NCI-H2107 (cell line): Measurements from ENCODE around the gene GOSR2.
"Not testable (repeated sequence)": the region's sequence is repeated elsewhere in the genome, so short reads cannot be mapped to it uniquely, and the experiment has no call there.

ENCODE experiments used
- DNase-seq: peaks from one replicate; lab custom pipeline; 2025; lab: John Stamatoyannopoulos, UW

The GOSR2 gene

DNA sequence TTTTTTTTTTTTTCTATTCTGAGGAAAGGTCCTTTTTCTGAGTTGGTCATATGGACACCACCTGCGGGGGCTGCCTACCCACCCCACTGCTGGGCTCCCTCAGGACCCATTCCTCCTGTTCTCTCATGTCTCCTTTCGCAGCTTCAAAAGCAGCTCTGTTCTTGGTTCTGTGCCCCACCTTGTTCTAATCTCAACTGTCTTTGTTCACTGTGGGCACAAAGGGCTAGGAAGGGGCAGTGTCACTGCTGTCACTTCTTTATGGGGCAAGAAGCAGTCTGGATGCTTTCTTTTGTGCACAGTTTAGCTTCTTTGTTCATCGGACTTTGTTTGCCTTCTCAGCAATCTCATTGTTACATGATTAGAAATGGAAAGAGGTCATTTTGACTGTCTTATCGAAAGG is 7.1 kb downstream of the GOSR2 start:
- DNase-seq, result no peak

GRCh38 chr17:46931596-46931995 is 8.6 kb downstream of the GOSR2 start:
- DNase-seq, result no peak

DNA sequence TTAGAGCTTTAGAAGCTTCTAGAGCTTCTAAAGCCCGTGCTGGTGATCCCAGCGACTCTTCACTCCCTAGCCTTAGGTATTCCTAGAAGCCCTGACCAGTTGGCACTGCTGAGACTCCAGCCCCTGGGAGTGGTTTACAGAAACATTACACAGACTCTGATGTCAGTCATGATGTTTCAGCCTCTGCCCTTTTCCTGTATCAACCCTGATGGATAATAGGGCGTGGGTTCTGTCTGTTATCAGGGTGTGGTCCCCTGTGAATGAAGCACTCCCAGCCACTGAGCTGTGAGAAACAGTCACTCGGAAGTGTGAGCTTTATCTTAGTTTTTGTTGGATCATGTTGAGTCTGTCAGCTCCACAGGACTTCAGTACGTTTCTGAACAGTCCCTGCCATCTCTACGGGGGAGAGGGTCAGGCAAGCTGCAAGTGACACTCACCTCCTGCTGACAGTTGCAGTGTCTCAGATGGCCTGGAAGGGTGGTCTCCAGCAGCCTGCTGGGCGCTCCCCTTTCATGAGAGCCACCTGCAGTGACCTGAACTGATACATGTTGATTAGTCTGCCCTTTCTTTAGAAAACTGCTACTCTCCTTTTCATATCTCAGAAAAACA is 12.8 kb downstream of the GOSR2 start:
- no peak for DNase-seq

DNA sequence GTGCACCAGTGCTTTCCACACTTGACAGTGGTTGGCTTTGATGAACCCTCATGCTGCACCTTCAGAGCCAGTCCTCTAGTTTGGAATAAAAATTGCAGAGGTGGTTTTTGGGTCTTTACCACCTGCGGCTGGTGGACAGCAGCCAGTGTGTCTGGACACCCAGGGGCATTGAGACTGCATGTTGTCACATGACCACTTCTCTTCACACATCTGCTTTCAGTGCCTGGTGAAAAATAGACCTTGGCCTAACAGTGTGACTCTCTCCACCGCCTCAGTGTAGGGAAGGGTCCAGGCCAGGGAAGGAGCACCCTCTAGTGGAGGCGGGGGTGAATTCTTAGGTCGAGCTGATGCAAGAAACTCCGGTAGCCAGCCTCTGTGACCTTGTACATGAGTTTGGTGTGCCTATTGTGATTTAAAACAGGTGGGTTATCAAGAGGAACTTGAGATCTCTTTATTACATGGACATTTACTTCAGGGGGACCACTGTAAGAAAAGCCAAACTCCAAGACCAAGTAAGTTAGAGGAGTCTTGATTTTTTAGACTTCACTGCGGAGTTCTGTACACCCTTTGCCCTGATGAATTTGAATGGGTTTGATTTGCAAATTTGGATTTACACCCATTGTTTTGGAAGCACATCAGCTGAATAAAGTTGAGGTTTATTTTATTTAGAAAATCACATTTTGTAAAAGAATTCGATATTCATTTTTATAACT is 17.9 kb downstream of the GOSR2 start:
- DNase-seq, result peak; percentile 68

- peak; percentile 26 for DNase-seq
Measured at GRCh38 chr17:46942441-46943217, 19.7 kb downstream of the GOSR2 start.

- DNase-seq, result no peak
Measured at GRCh38 chr17:46943218-46943500, 20.2 kb downstream of the GOSR2 start.

- DNase-seq, result no peak
Measured at GRCh38 chr17:46943501-46944393, 20.8 kb downstream of the GOSR2 start.

GRCh38 chr17:46944931-46945330 is 22.0 kb downstream of the GOSR2 start:
- DNase-seq, result no peak

GRCh38 chr17:46947216-46947615 is 24.3 kb downstream of the GOSR2 start:
- DNase-seq, result no peak

GRCh38 chr17:46948544-46948943 is 25.6 kb downstream of the GOSR2 start:
- no peak for DNase-seq

DNA sequence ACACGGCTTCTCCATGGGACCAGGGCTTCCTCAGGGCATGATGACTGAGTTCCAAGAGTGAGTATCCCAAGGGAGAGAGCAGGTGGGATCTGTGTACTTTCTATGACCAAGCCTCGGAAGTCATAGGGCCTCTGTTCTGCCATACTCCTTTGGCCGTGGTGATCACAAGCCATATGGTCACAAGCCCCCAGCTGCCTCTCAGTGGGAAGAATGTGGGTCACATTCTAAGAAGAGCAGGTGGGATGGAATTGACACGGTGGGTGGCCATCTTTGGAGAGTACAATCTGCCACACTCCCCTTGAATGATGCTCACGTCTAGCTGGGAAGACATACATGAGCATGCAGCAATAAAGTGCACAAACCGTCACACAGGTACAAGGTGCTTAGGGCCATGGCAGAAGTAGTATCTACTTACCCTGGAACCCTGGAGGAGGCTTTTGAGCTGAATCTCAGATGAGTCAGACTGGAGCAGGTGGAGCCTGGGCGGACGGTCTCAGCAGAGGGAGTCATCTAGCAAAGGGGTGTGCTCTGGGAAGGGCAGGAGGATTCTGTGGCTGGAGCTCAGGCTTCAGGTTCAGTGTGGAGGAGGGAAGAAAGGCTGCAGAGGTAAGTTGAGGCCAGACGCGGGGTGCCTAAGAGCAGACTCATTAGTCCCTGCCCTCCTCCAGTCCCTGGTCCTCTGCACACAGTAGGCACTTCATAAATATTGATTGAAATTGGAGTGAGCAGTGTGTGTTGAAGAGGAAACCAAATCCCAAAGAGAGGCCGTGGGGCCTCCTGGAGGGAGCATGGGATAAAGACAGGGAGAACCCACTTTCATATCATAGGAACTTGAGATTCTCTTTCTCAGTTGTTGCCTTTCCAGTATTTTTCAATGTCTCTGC is 26.6 kb downstream of the GOSR2 start:
- no peak for DNase-seq

- no peak for DNase-seq
Measured at GRCh38 chr17:46950342-46950996, 27.5 kb downstream of the GOSR2 start.

DNA sequence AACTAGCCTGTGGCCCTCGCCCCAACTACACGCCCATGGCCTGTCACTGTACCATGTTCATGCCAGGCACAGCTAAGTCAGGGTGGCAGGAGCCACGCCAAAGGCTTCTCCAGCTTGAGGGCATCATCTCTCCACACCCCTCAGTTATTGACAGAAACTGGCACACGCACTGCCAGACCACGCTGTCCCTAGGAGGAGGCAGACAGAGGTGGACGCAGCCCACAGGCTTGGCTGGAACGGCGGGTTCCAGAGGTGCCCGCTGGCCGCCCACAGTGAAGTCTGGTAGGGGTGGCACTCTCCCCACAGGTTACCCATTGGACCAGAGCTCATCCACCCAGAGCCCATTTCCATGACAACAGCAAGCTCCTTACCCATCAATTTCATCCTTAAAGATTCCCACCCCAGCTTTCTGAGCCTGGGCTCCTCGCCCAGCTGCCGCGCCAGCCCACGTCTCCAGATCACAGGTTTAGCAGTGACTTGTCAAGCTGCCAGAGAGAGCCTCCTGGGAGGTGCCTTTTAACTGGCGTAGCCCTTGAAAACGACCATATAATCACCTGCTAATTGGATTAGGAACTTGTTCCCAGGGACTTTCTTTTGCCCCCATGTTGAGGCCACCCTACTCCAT is 28.1 kb downstream of the GOSR2 start:
- DNase-seq, result no peak

GRCh38 chr17:46951706-46952105 is 28.7 kb downstream of the GOSR2 start:
- no peak for DNase-seq

GRCh38 chr17:46952115-46952514 is 29.2 kb downstream of the GOSR2 start:
- DNase-seq, result no peak

- DNase-seq, result not testable (repeated sequence)
Measured at GRCh38 chr17:46953191-46953590, 30.2 kb downstream of the GOSR2 start.

DNA sequence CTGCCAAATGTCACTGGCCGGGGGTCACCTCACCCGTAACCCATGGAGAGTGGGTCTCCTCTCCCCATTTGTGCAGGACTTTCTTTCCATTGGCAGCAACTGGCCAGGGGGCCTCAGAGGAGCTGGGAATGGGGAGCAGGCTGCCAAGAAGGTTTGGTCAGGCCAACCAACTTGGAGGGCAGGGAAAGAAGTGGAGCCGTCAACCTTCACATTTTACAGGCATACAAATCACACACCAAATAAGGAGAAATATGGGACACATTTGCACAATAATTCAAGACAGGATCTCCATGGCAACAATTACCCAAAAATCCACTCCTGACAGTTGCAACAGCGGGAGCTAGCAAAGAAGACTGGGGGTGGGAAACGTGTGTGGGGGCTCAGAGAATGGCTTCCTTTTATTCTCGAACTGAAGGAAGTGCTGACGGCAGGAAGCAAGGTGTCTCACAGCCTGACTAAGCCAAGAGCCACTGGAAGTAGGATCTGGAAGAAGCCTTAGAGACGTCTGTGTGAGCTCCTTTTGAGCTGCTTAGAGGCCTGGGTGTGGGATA is 35.2 kb downstream of the GOSR2 start:
- no peak for DNase-seq

DNA sequence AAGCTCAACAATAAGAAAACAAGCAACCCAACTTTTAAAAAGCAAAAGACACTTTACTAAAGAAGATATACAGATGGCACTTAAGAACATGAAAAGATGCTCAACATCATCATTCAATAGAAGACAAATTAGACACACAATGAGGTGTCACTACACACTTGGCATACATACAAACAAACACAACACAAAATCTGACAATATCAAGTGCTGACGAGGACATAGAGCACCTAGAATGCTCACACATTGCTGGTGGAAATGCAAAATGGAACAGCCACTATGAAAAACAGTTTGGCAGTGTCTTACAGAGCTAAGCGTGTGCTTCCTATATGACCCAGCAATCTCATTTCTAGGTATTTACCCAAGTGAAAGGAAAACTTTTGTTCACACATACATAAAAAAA is 37.2 kb downstream of the GOSR2 start:
- no peak for DNase-seq

DNA sequence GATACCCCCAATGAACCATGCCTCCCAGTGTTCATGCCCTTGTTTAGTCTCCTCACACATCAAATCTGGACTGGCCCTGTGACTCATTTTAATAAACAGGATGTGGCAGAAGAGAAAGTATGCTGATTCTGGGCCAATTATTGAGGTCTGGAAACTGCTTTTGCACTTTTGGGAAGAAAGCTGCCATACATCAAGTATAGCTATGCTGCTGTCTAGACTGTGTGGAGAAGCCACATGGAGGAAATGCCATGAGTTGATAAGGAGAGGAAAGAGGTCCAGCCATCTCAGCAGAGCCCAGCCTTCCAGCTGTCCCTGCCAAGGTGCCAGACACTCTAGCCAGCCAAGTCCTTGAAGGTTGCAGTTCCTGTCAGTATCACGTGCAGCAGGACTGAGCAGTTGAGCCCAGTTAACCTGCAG is 39.4 kb downstream of the GOSR2 start:
- DNase-seq, result no peak

DNA sequence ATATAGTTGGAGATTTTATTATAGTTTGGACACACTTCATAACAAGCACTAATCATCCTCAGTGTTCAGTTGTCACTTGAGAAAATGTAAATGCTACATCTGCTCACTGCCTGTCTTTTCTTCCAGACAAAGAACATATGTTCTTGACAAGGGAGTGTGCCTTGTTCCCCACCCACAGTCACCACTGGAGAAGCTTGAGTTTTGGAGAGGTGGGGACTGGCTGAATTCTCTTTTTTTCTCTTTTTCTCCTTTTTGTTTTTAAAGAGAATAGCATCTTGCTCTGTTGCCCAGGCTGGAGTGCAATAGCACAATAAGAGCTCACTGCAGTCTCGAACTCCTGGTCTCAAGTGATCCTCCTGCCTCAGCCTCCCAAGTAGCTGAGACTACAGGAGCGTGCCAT is 40.6 kb downstream of the GOSR2 start:
- DNase-seq, result no peak
